Nephron progenitor cell (in vitro differentiated cells): ENCODE measurements around the gene MAP3K4.

Experiments used
- DNase-seq: peaks from one replicate; pipeline ENCODE4 v3.0.0; 2021
- H3K27ac Mint-ChIP-seq: 2 replicates; pipeline ENCODE4 v1.8.0; 2021; ENCODE audit warnings: mild to moderate bottlenecking, moderate library complexity, mixed read lengths
- H3K27me3 Mint-ChIP-seq: 2 replicates; pipeline ENCODE4 v1.8.0; 2021; ENCODE audit warnings: mild to moderate bottlenecking, low read depth, mixed read lengths; ENCODE audit not compliant: poor library complexity
- H3K36me3 Mint-ChIP-seq: 2 replicates; pipeline ENCODE4 v1.8.0; 2021; ENCODE audit warnings: low read depth, mixed read lengths
- H3K4me1 Mint-ChIP-seq: 2 replicates; pipeline ENCODE4 v1.8.0; 2021; ENCODE audit warnings: mixed read lengths
- H3K4me3 Mint-ChIP-seq: 2 replicates; pipeline ENCODE4 v1.8.0; 2021; ENCODE audit warnings: mild to moderate bottlenecking, moderate library complexity, mixed read lengths
- H3K9me3 Mint-ChIP-seq: 2 replicates; pipeline ENCODE4 v1.8.0; 2021; ENCODE audit warnings: mild to moderate bottlenecking, moderate library complexity, mixed read lengths
- TF ChIP-seq, protein P1 (sequence below): fragments of 200-600 bp; sonication (generic); IDR thresholded peaks from 2 replicates; pipeline ENCODE4 v1.5.0; 2021; ENCODE audit warnings: antibody characterized with exemption

MAP3K4 gene

DNA sequence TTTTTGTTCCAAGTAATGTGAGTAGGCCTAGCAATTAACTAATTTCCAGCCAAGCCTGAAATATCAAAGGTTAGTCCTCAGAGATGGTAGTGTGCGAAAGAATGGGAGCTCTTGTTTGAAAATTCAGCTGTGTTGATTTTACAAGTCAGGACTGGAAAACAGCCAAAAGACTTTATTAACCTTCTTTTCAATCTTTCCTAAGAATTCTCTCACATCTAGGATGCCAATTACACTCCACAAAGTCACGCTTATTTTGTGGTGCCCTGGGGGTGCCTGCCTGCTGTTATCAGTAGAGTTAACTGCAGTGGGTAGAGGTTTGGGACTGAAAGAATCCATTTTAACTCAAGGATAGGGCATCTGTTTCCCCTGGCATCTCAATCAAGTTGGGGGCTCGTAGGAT lies 30.7 kb upstream of the MAP3K4 start:
- H3K4me3 Mint-ChIP-seq, result no peak overlapping the region
- DNase-seq, result no peak

DNA sequence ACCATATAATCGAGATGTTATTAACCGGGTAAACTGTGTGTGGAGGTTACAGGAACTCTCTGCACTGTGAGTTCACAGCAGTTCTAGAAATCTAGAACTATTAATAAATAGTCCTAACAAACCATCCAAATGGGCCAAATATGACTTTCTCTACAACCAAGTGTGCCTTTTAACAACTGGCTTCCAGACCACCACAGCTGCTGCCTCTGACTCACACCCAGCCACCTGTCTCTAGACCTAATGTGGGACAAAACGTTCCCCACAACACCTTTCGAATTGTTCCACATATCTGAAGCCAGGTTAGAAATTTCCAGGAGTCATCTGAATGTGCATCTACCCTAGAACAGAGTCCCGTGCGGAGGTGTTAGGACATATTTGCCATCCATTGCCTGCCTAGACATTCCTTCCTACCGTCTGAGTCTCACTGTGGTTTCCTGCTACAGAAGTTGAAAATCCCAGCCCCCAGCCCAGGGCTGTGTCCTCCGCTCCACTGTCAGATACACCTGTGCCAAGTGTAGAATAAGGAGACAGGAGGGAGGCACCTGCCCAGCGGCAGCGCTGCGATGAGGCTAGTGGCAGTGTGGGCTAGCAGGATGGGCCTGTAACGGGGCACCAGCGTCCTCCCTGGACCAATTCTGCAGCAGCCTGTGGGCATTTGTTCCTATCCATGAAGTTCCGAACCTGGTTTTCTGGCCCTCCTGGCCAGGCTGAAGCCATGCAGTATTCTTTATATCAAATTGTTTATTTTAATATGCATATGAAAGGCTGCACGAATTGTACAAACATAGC lies 28.5 kb upstream of the MAP3K4 start:
- no peak overlapping the region for H3K4me3 Mint-ChIP-seq
- TF ChIP-seq, protein P1, sequence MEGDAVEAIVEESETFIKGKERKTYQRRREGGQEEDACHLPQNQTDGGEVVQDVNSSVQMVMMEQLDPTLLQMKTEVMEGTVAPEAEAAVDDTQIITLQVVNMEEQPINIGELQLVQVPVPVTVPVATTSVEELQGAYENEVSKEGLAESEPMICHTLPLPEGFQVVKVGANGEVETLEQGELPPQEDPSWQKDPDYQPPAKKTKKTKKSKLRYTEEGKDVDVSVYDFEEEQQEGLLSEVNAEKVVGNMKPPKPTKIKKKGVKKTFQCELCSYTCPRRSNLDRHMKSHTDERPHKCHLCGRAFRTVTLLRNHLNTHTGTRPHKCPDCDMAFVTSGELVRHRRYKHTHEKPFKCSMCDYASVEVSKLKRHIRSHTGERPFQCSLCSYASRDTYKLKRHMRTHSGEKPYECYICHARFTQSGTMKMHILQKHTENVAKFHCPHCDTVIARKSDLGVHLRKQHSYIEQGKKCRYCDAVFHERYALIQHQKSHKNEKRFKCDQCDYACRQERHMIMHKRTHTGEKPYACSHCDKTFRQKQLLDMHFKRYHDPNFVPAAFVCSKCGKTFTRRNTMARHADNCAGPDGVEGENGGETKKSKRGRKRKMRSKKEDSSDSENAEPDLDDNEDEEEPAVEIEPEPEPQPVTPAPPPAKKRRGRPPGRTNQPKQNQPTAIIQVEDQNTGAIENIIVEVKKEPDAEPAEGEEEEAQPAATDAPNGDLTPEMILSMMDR, result no peak
- H3K27me3 Mint-ChIP-seq, result peaks cover 10% of the 10 kb centered on the region
- peaks cover 12% of the 10 kb centered on the region for H3K4me1 Mint-ChIP-seq
- H3K9me3 Mint-ChIP-seq, result no peaks in the 10 kb centered on the region
- no peak for DNase-seq
- no peak overlapping the region for H3K27ac Mint-ChIP-seq
- H3K36me3 Mint-ChIP-seq, result no peaks in the 10 kb centered on the region

More for the DNA sequence above, 30.7 kb upstream of the MAP3K4 start:
- Mint-ChIP-seq H3K27me3 (peaks cover 10% of the 10 kb centered on the region), H3K36me3 (no peaks in the 10 kb centered on the region), H3K4me1 (peaks cover 12% of the 10 kb centered on the region), H3K27ac (no peak overlapping the region), H3K9me3 (no peaks in the 10 kb centered on the region)
- TF ChIP-seq, protein P1, result no peak

DNA sequence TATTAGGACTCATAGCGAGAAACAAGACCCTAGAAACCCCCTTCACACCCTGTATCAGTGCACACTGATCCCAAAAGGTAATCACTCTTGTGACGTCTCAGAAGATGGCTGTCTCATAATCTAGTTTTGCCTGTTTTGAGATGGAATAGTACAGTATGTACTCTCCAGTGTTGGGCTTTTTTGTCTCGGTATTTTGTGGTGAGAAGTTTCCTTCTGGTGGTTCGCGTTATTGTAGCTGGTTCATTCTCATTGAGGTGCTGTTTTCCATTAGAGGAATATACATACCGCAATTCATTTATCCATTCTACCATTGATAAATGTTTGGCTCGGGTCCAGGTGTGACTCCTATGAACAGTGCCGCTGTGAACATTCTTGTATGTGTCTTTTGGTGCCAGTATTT lies 27.9 kb upstream of the MAP3K4 start:
- TF ChIP-seq, protein P1, result no peak
- H3K27me3 Mint-ChIP-seq, result peaks cover 10% of the 10 kb centered on the region
- H3K4me3 Mint-ChIP-seq, result no peak overlapping the region
- H3K9me3 Mint-ChIP-seq, result no peaks in the 10 kb centered on the region
- H3K36me3 Mint-ChIP-seq, result no peaks in the 10 kb centered on the region
- peaks cover 12% of the 10 kb centered on the region for H3K4me1 Mint-ChIP-seq
- H3K27ac Mint-ChIP-seq, result no peak overlapping the region
- DNase-seq, result no peak

DNA sequence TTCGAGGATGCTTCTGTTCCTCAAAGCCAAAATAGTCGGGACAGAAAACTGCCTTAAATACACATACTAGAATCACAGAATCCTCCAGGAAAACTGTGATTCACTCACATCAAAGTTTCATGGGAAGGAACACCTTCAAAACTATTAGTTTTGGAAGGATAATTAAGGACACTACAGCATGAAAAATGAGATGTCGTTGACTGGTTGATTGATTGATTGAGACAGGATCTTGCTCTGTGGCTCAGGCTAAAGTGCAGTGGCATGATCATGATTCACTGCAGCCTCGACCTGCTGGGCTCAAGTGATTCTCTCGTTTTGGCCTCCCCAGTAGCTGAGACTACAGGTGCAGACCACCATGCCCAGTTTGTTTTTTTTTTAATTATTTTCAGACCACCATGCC lies 25.7 kb upstream of the MAP3K4 start:
- Mint-ChIP-seq H3K27ac (no peak overlapping the region), H3K27me3 (peaks cover 7% of the 10 kb centered on the region), H3K4me1 (no peaks in the 10 kb centered on the region), H3K4me3 (no peak overlapping the region), H3K9me3 (no peaks in the 10 kb centered on the region), H3K36me3 (no peaks in the 10 kb centered on the region)
- DNase-seq, result no peak
- TF ChIP-seq, protein P1, result no peak

DNA sequence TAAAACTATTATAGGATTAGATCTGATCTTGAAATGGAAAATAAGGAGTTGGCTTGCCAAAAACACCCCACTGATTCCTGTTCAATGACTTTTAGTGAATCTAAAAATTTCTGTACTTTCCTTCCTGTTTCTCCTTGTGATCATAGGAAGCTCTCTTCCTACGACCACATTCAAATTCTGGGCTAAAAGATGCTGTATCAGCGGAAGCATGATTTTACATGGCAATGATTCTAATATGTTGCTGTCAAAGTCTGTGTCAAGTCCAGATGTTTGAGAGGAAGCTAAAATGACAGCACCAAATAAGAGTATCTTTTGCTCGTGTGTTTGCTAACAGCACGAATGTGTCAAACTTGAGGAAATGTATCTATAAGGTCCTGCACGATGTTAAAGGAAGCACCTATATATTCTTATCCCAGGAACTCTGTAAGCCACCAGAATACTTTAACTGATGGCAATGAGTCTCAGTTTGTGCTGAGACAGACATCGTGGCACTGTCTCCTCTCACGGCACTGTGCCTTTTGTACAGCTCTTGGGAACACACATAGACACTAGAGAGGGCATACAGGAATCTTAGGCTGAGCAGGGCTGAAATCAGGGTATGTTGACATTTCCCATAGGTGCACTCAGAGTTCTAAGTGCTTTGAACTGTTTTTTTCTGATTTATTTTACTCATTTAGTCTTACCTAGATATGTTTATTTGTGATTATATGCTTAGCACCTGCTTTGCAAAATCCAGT lies 24.9 kb upstream of the MAP3K4 start:
- Mint-ChIP-seq H3K27me3 (peaks cover 7% of the 10 kb centered on the region), H3K9me3 (no peaks in the 10 kb centered on the region), H3K4me1 (no peaks in the 10 kb centered on the region), H3K27ac (no peak overlapping the region), H3K4me3 (no peak overlapping the region), H3K36me3 (no peaks in the 10 kb centered on the region)
- no peak for DNase-seq
- TF ChIP-seq, protein P1, result no peak
